IMR-90 (cell line): Measurements from ENCODE around the gene ALOXE3. TPM values are rescaled to one million over a fixed set of nuclear protein-coding genes. Genes with fewer than 3 reads are reported as not detected.

ENCODE experiments used
- ATAC-seq: fragments of 200-7000 bp; cut with Tn5 transposase; 2 replicates; pipeline ENCODE4 v1.9.1; 2020; ENCODE audit warnings: low read depth, mild to moderate bottlenecking, moderate library complexity
- BruUV-seq: library from RNA; stranded (reverse); fragments of 400-500 nt; replicated peaks from 2 replicates; lab custom pipeline; 2021; lab: Mats Ljungman, UMichigan
- CTCF ChIA-PET: fragments of 300-600 bp; formaldehyde crosslinking; extraction: SDS; loops from one replicate; lab custom pipeline; 2021; ENCODE audit warnings: antibody characterized with exemption; lab: Yijun Ruan, JAX
- POLR2A ChIA-PET: fragments of 300-600 bp; sonication (Branson Sonifier 250); formaldehyde crosslinking; loops from one replicate; lab custom pipeline; 2022; ENCODE audit warnings: antibody characterized with exemption; ENCODE audit not compliant: unreplicated experiment; lab: Charles Lee
- DNase-seq: peaks from one replicate; pipeline ENCODE4 v3.0.0; 2013
- H2AFZ ChIP-seq: replicated peaks from 2 replicates; pipeline ENCODE3; 2013; ENCODE audit warnings: low read length, mild to moderate bottlenecking; ENCODE audit not compliant: poor library complexity
- H2AK5ac ChIP-seq: 2 replicates; pipeline ENCODE4 v1.6.1; 2013; ENCODE audit warnings: low read depth, low read length, inconsistent platforms
- H2AK9ac ChIP-seq: replicated peaks from 2 replicates; pipeline ENCODE3; 2013; ENCODE audit warnings: mild to moderate bottlenecking, low read depth, low read length, moderate library complexity; ENCODE audit not compliant: poor library complexity
- H2BK120ac ChIP-seq: 2 replicates; pipeline ENCODE4 v1.6.1; 2013; ENCODE audit warnings: low read depth, low read length, inconsistent platforms
- H2BK15ac ChIP-seq: 3 replicates; pipeline ENCODE4 v1.6.1; 2013; ENCODE audit warnings: low read depth, low read length, inconsistent platforms
- H2BK20ac ChIP-seq: 2 replicates; pipeline ENCODE4 v1.6.1; 2013; ENCODE audit warnings: low read depth, mild to moderate bottlenecking, inconsistent platforms, low read length, moderate library complexity
- H2BK5ac ChIP-seq: 2 replicates; pipeline ENCODE4 v1.6.1; 2013; ENCODE audit warnings: mild to moderate bottlenecking, low read depth, low read length, inconsistent platforms; ENCODE audit not compliant: poor library complexity, severe bottlenecking
- H3K14ac ChIP-seq: replicated peaks from 2 replicates; pipeline ENCODE4 v1.6.1; 2013; ENCODE audit warnings: low read depth, low read length, inconsistent platforms
- H3K18ac ChIP-seq: 2 replicates; pipeline ENCODE4 v1.6.1; 2013; ENCODE audit warnings: low read depth, low read length, control low read depth
- H3K23ac ChIP-seq: 2 replicates; pipeline ENCODE4 v1.6.1; 2013; ENCODE audit warnings: low read depth, low read length, inconsistent platforms
- H3K27ac ChIP-seq: 2 replicates; pipeline ENCODE4 v1.5.1; 2013; ENCODE audit warnings: mild to moderate bottlenecking, control low read depth, low read length; ENCODE audit not compliant: insufficient read depth
- H3K27me3 ChIP-seq: 2 replicates; pipeline ENCODE4 v1.6.1; 2013; ENCODE audit warnings: low read length; ENCODE audit not compliant: control insufficient read depth, insufficient read depth
- H3K36me3 ChIP-seq: 2 replicates; pipeline ENCODE4 v1.6.1; 2013; ENCODE audit warnings: low read length, mixed read lengths; ENCODE audit not compliant: control insufficient read depth, insufficient read depth
- H3K4ac ChIP-seq: 2 replicates; pipeline ENCODE4 v1.6.1; 2013; ENCODE audit warnings: low read depth, low read length, inconsistent platforms
- H3K4me1 ChIP-seq: 2 replicates; pipeline ENCODE4 v1.6.1; 2013; ENCODE audit warnings: low read length, mixed read lengths; ENCODE audit not compliant: control insufficient read depth, insufficient read depth
- H3K4me2 ChIP-seq: 2 replicates; pipeline ENCODE4 v1.6.1; 2013; ENCODE audit warnings: low read depth, mild to moderate bottlenecking, control low read depth, low read length, moderate library complexity
- H3K4me3 ChIP-seq: 2 replicates; pipeline ENCODE4 v1.5.1; 2013; ENCODE audit warnings: low read depth, mild to moderate bottlenecking, control low read depth, low read length, moderate library complexity; ENCODE audit not compliant: insufficient read depth
- H3K56ac ChIP-seq: 2 replicates; pipeline ENCODE4 v1.6.1; 2013; ENCODE audit warnings: low read length, inconsistent platforms; ENCODE audit not compliant: insufficient read depth; ENCODE audit errors: extremely low read depth
- H3K79me1 ChIP-seq, 2 experiments: 2 replicates each; pipeline ENCODE4 v1.6.1; 2013; ENCODE audit warnings: low read length in 2 of 2, inconsistent platforms in 1 of 2, low read depth in 1 of 2
- H3K9ac ChIP-seq: 2 replicates; pipeline ENCODE4 v1.6.1; 2013; ENCODE audit warnings: low read depth, low read length, control low read depth
- H3K9me1 ChIP-seq: 2 replicates; pipeline ENCODE4 v1.6.1; 2013; ENCODE audit warnings: low read length, inconsistent platforms; ENCODE audit not compliant: insufficient read depth
- H3K9me3 ChIP-seq: 2 replicates; pipeline ENCODE4 v1.6.1; 2013; ENCODE audit warnings: low read length; ENCODE audit not compliant: control insufficient read depth, insufficient read depth
- H4K20me1 ChIP-seq: 2 replicates; pipeline ENCODE4 v1.6.1; 2013; ENCODE audit warnings: low read length, inconsistent platforms; ENCODE audit not compliant: insufficient read depth
- H4K5ac ChIP-seq: 2 replicates; pipeline ENCODE4 v1.6.1; 2013; ENCODE audit warnings: mild to moderate bottlenecking, low read depth, low read length, control low read depth
- H4K8ac ChIP-seq, 2 experiments: 2 replicates each; pipeline ENCODE4 v1.6.1; 2013; ENCODE audit warnings: low read depth in 2 of 2, low read length in 2 of 2, control low read depth in 1 of 2, inconsistent platforms in 1 of 2
- H4K91ac ChIP-seq: 2 replicates; pipeline ENCODE4 v1.6.1; 2013; ENCODE audit warnings: low read depth, low read length, inconsistent platforms; ENCODE audit not compliant: insufficient read depth
- BHLHE40 ChIP-seq: fragments of 150-350 bp; IDR thresholded peaks from 2 replicates; pipeline ENCODE4 v1.6.1; 2016; ENCODE audit warnings: mild to moderate bottlenecking, low read depth, low read length
- CEBPB ChIP-seq: IDR thresholded peaks from 2 replicates; pipeline ENCODE4 v1.6.1; 2012; ENCODE audit warnings: low read depth, low read length, improper control_type of control experiment
- MXI1 ChIP-seq: IDR thresholded peaks from 2 replicates; pipeline ENCODE4 v1.6.1; 2012; ENCODE audit warnings: low read depth, mild to moderate bottlenecking, low read length, moderate library complexity, borderline replicate concordance
- RAD21 ChIP-seq: IDR thresholded peaks from 2 replicates; pipeline ENCODE4 v1.6.1; 2012; ENCODE audit warnings: low read length, improper control_type of control experiment
- whole genome bisulfite sequencing, 2 experiments: methylation state at CpG; one replicate each; pipeline versions ENCODE4 v1.1.5 to v1.1.7; 2013; ENCODE audit warnings: missing lambda C conversion rate in 2 of 2; ENCODE audit not compliant: insufficient read length in 1 of 2; ENCODE audit errors: extremely low coverage in 2 of 2; 5-methylcytosine and 5-hydroxymethylcytosine counted together
- dilution Hi-C: fragments of 300-500 bp; cut with HindIII; formaldehyde crosslinking; loops from one replicate; pipeline ENCODE4 v1.14.3; 2018; ENCODE audit warnings: low sequenced_read_pairs; ENCODE audit not compliant: unreplicated experiment
- in situ Hi-C: fragments of 300-500 bp; cut with MboI; formaldehyde crosslinking; loops from 3 replicates; pipeline ENCODE4 v1.14.3; 2019; ENCODE audit warnings: low sequenced_read_pairs, inconsistent platforms, mixed read lengths
- intact Hi-C: fragments of 100-400 bp; cut with micrococcal nuclease; formaldehyde crosslinking; loops from 2 replicates; pipeline ENCODE4 v1.10.0; 2022
- polyA plus RNA-seq, 3 experiments: library from polyadenylated mRNA; depleted of rRNA; stranded (reverse); fragments of >200 nt; gene quantifications; 2 replicates each; pipeline ENCODE4 v1.2.3, GENCODE V29; 2012; ENCODE audit warnings: low replicate concordance in 1 of 3
- total RNA-seq: library from RNA; depleted of rRNA; stranded (reverse); fragments of >200 nt; gene quantifications from 2 replicates; pipeline ENCODE4 v1.2.3, GENCODE V29; 2012

The ALOXE3 gene
- total and polyA plus RNA-seq, 2 of the 4 experiments (the other 2 are of a cell fraction) = under 0.01 to 0.26 TPM

GRCh38 chr17:8047769-8048110 is 70.6 kb downstream of the ALOXE3 start:
- no peak overlapping the region for H3K4ac ChIP-seq
- no peak overlapping the region for H4K91ac ChIP-seq
- no peak overlapping the region for H2AK9ac ChIP-seq
- no peak overlapping the region for H4K5ac ChIP-seq
- dilution Hi-C loops (no loop called here), in situ Hi-C loops (loop anchor here (10.0 kb wide), 1 partner anchor 133 kb away; the partner anchor contains the start of gene RNF227), intact Hi-C loops (no loop called here)
- TF ChIP-seq CEBPB (no peak), MXI1 (no peak), BHLHE40 (no peak), RAD21 (no peak)
- no peak overlapping the region for H2BK15ac ChIP-seq
- no peak overlapping the region for H2AK5ac ChIP-seq
- H3K27me3 ChIP-seq = peaks cover 69% of the 10 kb centered on the region
- H3K4me1 ChIP-seq = no peaks in the 10 kb centered on the region
- H3K56ac ChIP-seq = no peak overlapping the region
- H3K9ac ChIP-seq = no peak overlapping the region
- ATAC-seq (no peak), DNase-seq (no peak)
- H2AFZ ChIP-seq = no peak overlapping the region
- no peaks in the 10 kb centered on the region for H4K20me1 ChIP-seq
- CTCF ChIA-PET = interaction anchor here (1.1 kb wide), 1 partner anchor 10 kb away, joined by 3 read pairs; no protein-coding TSS in a partner anchor
- H3K9me3 ChIP-seq = no peaks in the 10 kb centered on the region
- H3K4me3 ChIP-seq = no peak overlapping the region
- no peak overlapping the region for H2BK120ac ChIP-seq
- WGBS, 2 experiments = no CpG with 5 or more reads among the region's 4 CpGs
- no peaks in the 10 kb centered on the region for H3K36me3 ChIP-seq
- H3K14ac ChIP-seq = no peak overlapping the region
- H4K8ac ChIP-seq = no peak overlapping the region
- BruUV-seq = no TSS peak
- H3K4me2 ChIP-seq = no peak overlapping the region
- POLR2A ChIA-PET = no interaction called here
- no peak overlapping the region for H2BK5ac ChIP-seq
- no peak overlapping the region for H3K27ac ChIP-seq
- no peaks in the 10 kb centered on the region for H3K79me1 ChIP-seq
- H2BK20ac ChIP-seq = no peak overlapping the region
- H3K23ac ChIP-seq = no peak overlapping the region
- no peak overlapping the region for H3K18ac ChIP-seq
- H3K9me1 ChIP-seq = no peaks in the 10 kb centered on the region
